Spleen (tissue), 7 donors: ENCODE data around the gene CDADC1.

Experiments used
- POLR2A ChIP-seq, 3 donors: fragments of 450-650 bp; IDR thresholded peaks; one replicate each; pipeline ENCODE4 v1.5.1; 2017; ENCODE audit warnings: antibody characterized with exemption in 3 of 3, mild to moderate bottlenecking in 1 of 3
- POLR2AphosphoS5 ChIP-seq, 3 donors: sonication (generic); formaldehyde crosslinking; IDR thresholded peaks; one replicate each; pipeline ENCODE4 v1.5.1; 2017; ENCODE audit warnings: antibody characterized with exemption in 3 of 3
- TF ChIP-seq, protein P1 (sequence below), 11 experiments: fragments of 200-600 bp in 7 of 11; fragments of 450-650 bp in 4 of 11; sonication (generic) in 4 of 11; IDR thresholded peaks in 8 of 11; conservative IDR thresholded peaks in 3 of 11; 1 replicate in 7 of 11; 2 replicates in 4 of 11; pipeline versions ENCODE4 v1.4.0 to v1.8.0; 2016 to 2021; ENCODE audit warnings: antibody characterized with exemption in 11 of 11, inconsistent platforms in 4 of 11, mild to moderate bottlenecking in 1 of 11
- donor health status: DM: no; HTN: no; CAD: no; lungs with moderate emphysema.
- donor health status: DM: no; HTN: no; CAD: no.
- donor health status: DM: no; HTN: no; CAD: no.

DNA sequence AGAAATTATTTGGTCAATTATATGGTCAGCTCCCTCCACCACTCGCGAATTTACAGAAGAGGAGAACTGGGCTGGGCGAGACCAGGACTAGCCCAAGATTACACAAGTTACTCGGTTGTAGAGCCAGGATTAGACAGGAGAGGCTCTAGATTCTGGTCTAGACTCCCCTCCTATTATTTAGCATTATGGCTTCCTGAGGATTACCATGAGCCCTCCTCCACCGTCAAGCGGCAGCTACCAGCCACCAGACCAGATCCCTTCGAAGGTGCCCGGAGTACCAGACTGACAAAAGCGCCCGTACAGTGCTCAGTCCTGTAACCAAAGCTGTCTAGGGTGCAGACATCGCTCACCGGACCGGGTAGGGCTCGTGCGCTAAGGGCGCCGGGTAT lies 28.1 kb upstream of the CDADC1 start:
- TF ChIP-seq POLR2AphosphoS5 (IDR thresholded peaks at IDR 0.05) (no peak), POLR2A (IDR thresholded peaks at IDR 0.05) (no peak)
- TF ChIP-seq, protein P1, sequence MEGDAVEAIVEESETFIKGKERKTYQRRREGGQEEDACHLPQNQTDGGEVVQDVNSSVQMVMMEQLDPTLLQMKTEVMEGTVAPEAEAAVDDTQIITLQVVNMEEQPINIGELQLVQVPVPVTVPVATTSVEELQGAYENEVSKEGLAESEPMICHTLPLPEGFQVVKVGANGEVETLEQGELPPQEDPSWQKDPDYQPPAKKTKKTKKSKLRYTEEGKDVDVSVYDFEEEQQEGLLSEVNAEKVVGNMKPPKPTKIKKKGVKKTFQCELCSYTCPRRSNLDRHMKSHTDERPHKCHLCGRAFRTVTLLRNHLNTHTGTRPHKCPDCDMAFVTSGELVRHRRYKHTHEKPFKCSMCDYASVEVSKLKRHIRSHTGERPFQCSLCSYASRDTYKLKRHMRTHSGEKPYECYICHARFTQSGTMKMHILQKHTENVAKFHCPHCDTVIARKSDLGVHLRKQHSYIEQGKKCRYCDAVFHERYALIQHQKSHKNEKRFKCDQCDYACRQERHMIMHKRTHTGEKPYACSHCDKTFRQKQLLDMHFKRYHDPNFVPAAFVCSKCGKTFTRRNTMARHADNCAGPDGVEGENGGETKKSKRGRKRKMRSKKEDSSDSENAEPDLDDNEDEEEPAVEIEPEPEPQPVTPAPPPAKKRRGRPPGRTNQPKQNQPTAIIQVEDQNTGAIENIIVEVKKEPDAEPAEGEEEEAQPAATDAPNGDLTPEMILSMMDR (IDR thresholded peaks at IDR 0.05 in 8 of 11, conservative IDR thresholded peaks at IDR 0.05 in 3 of 11): no peak
